HG02759 (cell line): Measurements from ENCODE around the gene FOXM1.

Experiments
- ATAC-seq: cut with Tn5 transposase; IDR thresholded peaks from one replicate; pipeline ENCODE4 v1.9.1; 2021; ENCODE audit warnings: mild to moderate bottlenecking, moderate library complexity; ENCODE audit not compliant: unreplicated experiment

FOXM1 gene

GRCh38 chr12:2842948-2843347 lies 34.0 kb downstream of the FOXM1 start:
- no peak for ATAC-seq

GRCh38 chr12:2841056-2841650 lies 35.8 kb downstream of the FOXM1 start:
- ATAC-seq, result no peak

- no peak for ATAC-seq
Measured at GRCh38 chr12:2836574-2836973, 40.4 kb downstream of the FOXM1 start.

- no peak for ATAC-seq
Measured at GRCh38 chr12:2835691-2836403, 41.1 kb downstream of the FOXM1 start.

- no peak for ATAC-seq
Measured at GRCh38 chr12:2834581-2835491, 42.1 kb downstream of the FOXM1 start, which contains the start of gene NRIP2. Gene NRIP2, minus strand, starts transcription at chr12:2835035. Its CDS starts 52 bp downstream, at chr12:2834983.

GRCh38 chr12:2833810-2834209 lies 43.2 kb downstream of the FOXM1 start:
- ATAC-seq, result no peak

- no peak for ATAC-seq
Measured at GRCh38 chr12:2833327-2833726, 43.6 kb downstream of the FOXM1 start.

- no peak for ATAC-seq
Measured at GRCh38 chr12:2832550-2833127, 44.3 kb downstream of the FOXM1 start.

- no peak for ATAC-seq
Measured at GRCh38 chr12:2829275-2829674, 47.7 kb downstream of the FOXM1 start.

- ATAC-seq, result no peak
Measured at GRCh38 chr12:2826721-2827515, 50.1 kb downstream of the FOXM1 start.

GRCh38 chr12:2826036-2826435 lies 50.9 kb downstream of the FOXM1 start:
- ATAC-seq, result no peak

GRCh38 chr12:2825132-2825531 lies 51.8 kb downstream of the FOXM1 start:
- ATAC-seq, result no peak

- ATAC-seq, result no peak
Measured at GRCh38 chr12:2824541-2824940, 52.4 kb downstream of the FOXM1 start.

- ATAC-seq, result no peak
Measured at GRCh38 chr12:2823483-2823882, 53.5 kb downstream of the FOXM1 start.

GRCh38 chr12:2820432-2820831 lies 56.5 kb downstream of the FOXM1 start:
- no peak for ATAC-seq

- no peak for ATAC-seq
Measured at GRCh38 chr12:2819810-2820209, 57.2 kb downstream of the FOXM1 start.

GRCh38 chr12:2813214-2814185 lies 63.5 kb downstream of the FOXM1 start:
- peak; percentile 26 for ATAC-seq

GRCh38 chr12:2812290-2813213 lies 64.4 kb downstream of the FOXM1 start, which contains the start of gene ITFG2:
Gene ITFG2, plus strand, starts transcription at chr12:2812668. Its CDS starts 93 bp downstream, at chr12:2812761.
- ATAC-seq, result peak; percentile 95
